Right lung (tissue), 5 donors: ENCODE measurements around the gene TIMM21. TPM values are rescaled to one million over a fixed set of nuclear protein-coding genes. Genes with fewer than 3 reads are reported as not detected.

Experiments
- DNase-seq, 2 donors: peaks; one replicate each; pipeline ENCODE4 v3.0.0-alpha.2; 2013
- polyA plus RNA-seq, 5 donors: library from polyadenylated mRNA; unstranded; fragments of 120-200 nt; gene quantifications; one replicate each; pipeline versions ENCODE4 v1.2.1 to v1.2.3, GENCODE V29; 2013; ENCODE audit warnings: inconsistent platforms in 1 of 5, low replicate concordance in 1 of 5; ENCODE audit not compliant: insufficient read length in 5 of 5, insufficient read depth in 1 of 5

The TIMM21 gene
- polyA plus RNA-seq, 5 donors = 45.1 to 58.9 (median 53.0) TPM

DNA sequence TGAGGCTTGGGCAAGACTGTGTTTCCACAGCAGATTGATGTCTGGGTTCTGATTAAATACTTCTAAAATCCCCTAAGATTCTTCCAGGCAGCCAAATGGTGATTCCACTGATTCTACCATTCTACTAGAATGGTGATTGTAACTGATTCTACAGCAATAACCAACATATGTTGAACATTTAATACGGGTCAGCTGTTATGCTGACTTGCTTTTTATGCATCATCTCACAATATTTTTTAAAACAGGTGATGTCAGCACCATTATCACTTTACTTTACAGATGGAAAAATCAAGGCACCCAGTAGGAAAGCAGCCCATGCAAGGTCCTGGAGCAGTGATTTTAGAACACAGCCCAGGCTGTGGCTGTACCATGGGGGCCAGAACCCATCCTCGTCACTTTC is 37.5 kb downstream of the TIMM21 start:
- no peak for DNase-seq

DNA sequence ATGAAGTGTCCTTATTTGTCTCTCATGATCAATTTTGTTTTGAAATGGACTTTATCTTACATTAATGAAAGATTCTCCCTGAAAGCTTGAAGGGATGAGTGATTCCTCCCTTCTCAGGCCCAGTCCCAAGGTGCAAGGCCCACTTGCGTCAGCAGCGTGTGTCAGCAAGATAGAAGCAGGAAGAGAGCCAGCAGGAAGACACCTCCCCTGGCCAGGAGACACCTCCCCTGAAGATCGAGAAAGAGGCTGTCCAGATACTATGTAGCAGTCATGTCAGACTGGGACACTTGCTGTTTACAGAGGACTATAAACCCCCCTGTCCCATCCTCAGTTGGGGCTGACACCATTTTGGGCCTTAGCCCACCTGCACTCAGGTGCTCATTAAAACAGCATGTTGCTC is 38.3 kb downstream of the TIMM21 start:
- no peak for DNase-seq

DNA sequence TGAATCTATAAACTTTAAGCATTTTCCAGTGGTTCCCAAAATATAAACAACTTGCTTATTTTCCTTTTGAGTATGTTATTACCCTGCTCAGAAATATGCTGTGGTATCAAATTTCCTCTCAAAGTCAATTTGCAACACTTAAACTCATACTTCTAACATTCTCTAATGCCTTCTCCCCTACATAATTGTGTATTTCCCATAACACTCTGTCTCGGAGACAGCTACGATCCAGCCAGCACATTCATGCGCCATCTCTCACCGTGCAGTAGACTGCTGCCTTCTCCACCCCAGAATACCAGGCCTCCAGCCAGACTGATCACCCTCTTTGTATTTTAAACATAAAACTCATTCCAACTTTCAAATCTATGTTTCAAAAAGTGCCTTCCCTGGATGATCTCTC is 41.8 kb downstream of the TIMM21 start:
- no peak for DNase-seq

DNA sequence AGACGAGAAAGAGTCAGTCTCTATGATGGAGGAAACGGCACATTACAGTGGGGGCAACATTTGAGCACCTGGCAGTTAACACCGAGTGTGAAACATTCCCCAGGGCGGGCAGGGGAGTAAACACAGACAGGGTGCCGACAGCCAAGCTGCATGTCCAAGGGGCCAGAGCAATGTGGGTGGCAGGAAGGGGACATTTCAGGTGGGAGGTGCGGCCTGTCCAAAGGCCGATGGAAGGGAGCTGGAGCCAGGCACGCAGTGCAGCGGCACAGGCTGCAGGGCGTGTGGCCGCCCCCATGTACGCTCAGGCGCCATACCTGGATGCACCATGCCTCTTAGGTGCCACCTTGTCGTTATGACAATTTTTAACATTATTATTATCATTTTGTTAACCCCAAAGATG is 43.3 kb downstream of the TIMM21 start:
- DNase-seq = no peak

DNA sequence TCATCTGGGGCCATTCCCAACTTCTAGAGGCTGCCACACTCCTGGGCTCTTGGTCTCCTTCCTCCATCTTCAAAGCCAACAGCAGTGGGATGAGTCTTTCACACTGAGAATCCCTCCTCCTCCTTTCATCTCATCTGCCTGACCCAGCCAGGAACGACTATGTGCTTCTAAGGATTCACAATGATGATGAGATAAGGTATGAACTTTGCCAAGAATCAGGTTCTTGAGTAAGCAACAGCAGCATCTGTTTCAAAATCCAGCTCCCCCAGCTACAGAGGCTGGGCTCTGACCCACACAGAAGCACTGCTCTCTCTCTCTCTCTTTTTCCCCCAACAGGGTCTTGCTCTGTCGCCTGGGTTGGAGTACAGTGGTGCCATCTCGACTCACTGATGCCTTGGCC is 46.4 kb downstream of the TIMM21 start:
- DNase-seq = no peak

DNA sequence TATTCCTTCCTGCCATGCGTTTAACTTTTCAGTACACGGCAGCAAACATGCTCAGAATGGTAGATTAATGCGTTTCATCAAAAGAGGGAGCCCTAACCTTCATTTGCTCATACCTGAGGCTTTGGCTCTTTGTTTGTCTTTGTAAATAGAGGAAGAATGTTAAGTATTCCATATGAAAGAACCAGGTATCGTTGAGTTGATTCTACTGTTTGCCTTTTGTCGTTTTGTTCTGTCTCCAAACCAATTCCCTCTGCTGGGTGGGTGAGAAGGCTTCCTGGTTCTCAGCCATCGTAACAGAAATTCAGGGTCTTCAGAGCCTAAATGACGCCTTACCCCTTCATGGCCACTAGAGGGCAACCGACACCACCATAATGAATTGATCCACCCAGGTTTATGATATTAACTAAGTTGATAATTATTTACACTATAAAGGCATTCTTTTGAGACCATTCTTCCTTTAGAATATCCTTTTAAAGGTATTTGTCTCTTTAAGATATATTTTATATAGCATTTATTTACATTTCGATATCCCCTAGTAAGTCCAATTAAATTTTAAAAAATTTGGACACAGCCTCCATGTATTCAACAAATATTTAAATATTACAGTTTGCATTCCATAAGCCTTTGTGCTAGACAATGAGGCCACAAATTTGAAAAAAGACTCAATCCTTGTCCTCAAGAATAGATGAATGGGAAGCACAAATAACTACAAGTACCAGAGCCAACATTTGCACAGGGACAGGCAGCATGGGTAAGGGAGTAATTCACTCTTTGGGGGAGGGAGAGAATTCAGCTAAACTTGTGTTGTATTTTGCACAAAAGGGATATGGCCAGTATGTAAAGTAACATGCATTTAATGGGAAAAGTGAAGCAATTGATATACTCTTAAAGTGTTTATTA is 48.1 kb downstream of the TIMM21 start:
- DNase-seq = peak; percentile 64 to 71

DNA sequence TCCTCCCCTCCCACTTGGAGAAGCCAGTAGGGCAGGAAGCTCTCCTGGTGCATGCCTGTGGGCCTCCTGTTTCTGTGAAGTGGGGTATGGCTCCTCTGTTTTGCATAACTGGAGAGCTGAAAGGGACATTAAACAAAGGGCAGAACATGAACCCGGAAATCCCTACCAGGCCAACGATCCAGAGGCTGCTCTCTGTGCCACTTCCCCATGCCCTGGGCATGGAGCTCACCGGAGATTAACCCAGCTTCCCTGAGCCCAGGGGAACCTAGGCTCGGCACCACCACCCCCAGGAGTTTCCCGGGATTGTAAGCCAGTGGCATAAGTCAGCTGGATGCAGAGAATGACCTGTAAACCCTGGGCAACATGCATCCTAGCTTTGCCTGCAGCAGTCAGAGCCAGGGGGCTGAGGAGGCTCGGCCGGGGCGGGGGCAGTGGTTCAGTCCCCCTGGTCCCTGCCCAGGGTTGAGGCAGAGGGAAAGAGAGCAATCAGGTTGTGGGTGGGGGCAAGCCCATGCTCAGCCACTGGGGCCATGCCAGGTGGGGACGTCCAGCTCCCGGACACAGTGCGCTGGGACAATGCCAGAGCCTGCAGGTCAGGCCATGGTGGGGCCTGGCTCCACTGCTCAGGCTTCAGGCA is 49.5 kb downstream of the TIMM21 start:
- peak; percentile 18 to 30 for DNase-seq

DNA sequence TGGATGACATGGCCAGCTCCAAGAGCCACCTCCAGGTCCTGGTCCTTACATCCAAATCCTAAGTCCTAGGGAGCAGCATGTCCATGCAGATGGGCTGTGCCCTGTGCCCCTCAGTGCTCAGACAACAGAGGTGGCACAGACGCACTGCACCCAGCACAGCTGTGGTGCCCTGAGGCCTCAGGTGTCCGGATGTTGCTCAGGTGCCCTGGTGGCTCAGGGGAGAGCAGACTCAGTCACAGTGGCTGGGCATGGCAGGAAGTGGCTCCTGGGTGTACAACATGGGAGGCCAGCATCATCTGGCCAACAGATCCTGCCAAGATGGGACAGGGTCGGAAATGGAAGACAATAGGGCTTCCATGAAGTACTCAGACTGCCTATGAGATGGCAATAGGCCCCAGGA is 50.1 kb downstream of the TIMM21 start:
- no peak for DNase-seq

DNA sequence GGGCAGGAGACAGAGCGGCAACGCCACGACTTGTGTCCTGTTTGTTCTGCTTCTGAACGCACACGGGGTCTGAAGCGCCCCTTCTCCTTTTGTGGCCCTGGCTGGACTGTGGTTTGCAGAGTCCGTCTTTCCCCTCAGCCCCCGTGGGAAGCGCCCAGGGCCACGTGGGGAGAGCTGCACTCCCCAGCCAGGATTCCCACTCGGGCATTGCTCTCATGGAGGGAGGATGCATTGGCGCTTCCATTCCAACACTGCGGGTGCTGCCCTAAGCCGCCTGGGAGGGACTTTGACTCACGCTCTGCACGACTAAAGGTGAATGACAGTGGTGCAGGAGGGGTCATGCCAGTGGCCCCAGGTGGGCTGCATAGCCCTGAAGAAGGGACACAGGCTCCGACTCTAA is 52.5 kb downstream of the TIMM21 start:
- DNase-seq = no peak

DNA sequence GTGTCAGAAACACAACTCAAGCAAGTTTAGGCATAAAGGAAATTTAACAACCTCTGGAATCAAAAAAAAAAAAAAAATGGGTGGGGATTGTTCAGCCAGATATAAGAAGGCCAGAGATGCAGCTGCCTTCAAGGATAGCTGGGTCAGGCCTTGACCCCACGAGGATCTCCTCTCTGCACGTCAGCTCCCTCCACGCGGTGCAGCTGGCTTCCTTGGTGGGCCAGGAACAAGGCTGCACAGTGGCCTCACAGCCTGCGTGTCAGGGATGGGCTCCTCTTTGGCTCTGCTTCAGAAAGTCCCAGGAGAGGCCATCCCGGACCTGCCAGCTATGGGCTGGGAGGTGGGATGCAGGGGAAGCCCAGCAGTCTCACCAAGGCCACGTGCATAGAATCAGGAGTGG is 55.5 kb downstream of the TIMM21 start:
- no peak for DNase-seq

DNA sequence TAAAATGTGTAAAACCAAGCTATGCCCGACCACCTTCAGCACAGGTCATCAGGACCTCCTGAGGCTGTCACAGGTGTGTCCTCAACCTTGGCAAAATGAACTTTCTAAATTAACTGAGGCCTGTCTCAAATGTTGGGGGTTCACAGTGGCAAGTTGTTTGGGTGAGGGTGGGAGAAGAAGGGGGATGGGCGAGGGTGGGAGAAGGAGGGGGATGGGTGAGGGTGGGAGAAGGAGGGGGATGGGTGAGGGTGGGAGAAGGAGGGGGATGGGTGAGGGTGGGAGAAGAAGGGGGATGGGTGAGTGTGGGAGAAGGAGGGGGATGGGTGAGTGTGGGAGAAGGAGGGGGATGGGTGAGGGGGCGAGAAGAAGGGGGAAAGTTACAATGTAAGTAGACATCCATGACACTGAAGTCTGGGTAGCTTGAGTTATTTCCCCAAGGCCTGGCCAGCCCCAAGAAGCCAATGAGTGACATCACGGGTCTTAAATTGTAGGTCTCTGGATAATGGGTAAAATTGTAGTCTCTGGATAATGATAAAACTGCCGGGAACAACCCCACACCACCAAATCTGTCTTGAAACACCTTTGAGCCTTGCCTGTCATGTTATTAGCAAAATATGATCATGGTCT is 56.3 kb downstream of the TIMM21 start:
- no peak for DNase-seq

Other genes starting within 250 kb of the TIMM21 start
- gene FBXO15, start 689 bp upstream of the TIMM21 start, polyA plus RNA-seq = 1 to 10 TPM; 2.4 to 4.8 (median 4.2) TPM
- gene CYB5A, start 143.4 kb downstream of the TIMM21 start, polyA plus RNA-seq = 100 to 1,000 TPM; 253 to 285 (median 268) TPM
- under 1 TPM in 1 of 5 donors, not detected in 4; 0.04 TPM for gene C18orf63, start 167.3 kb downstream of the TIMM21 start, polyA plus RNA-seq